Mesothelial cell of epicardium (in vitro differentiated cells): ENCODE results near the gene TMEM94. TPM values are rescaled to one million over a fixed set of nuclear protein-coding genes. Genes with fewer than 3 reads are reported as not detected.

Experiments used
- DNase-seq, 2 experiments: peaks; one replicate each; pipeline ENCODE4 v3.0.0; 2021; ENCODE audit warnings: low spot score in 2 of 2; ENCODE audit not compliant: unreplicated experiment in 2 of 2
- H3K27ac Mint-ChIP-seq: 2 replicates; pipeline ENCODE4 v1.8.0; 2021; ENCODE audit warnings: mixed read lengths
- H3K27me3 Mint-ChIP-seq: 2 replicates; pipeline ENCODE4 v1.8.0; 2021; ENCODE audit warnings: low read depth, mixed read lengths
- H3K36me3 Mint-ChIP-seq: 2 replicates; pipeline ENCODE4 v1.8.0; 2021; ENCODE audit warnings: mixed read lengths
- H3K4me1 Mint-ChIP-seq: 2 replicates; pipeline ENCODE4 v1.8.0; 2021; ENCODE audit warnings: mixed read lengths
- H3K4me3 Mint-ChIP-seq: 2 replicates; pipeline ENCODE4 v1.8.0; 2021; ENCODE audit warnings: mild to moderate bottlenecking, moderate library complexity, mixed read lengths
- H3K9me3 Mint-ChIP-seq: 2 replicates; pipeline ENCODE4 v1.8.0; 2021; ENCODE audit warnings: mixed read lengths
- total RNA-seq: library from RNA; stranded (reverse); gene quantifications from 3 replicates; pipeline ENCODE4 v1.2.1, GENCODE V29; 2021
- TF ChIP-seq, protein P1 (sequence below): fragments of 200-600 bp; sonication (generic); IDR thresholded peaks from one replicate; pipeline ENCODE4 v1.5.0; 2021; ENCODE audit warnings: antibody characterized with exemption; ENCODE audit not compliant: unreplicated experiment

TMEM94 gene
- total RNA-seq, 1 donor from 2014 or later: 126 TPM

DNA sequence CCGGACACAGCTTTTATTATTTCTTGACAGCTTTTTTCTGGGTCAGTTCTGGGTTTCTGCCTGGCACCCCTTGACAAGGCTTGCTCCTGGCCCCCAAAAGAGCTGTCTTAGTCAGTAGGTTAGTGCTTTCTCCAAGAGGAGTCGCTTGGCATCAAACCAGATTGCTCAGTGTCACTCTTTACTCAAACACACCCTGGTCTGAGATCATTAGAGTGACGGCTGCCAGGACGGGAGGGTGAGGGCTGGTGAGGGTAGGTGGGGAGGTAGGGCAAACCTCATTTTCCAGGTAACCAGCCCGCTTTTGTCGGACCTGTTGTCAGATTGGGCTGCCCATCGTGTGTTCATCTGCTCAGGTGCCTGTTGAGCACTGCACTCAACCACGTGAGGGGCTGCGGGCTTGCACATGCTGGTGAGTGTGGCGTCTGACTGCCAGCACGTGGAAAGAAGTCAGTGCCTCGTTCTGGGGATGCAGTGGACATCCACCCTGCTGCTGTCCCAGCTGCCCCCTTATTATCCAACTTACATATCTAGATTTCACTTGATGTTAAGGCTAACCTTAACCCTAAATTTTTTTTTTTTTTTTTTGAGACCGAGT lies 12.4 kb downstream of the TMEM94 start:
- H3K9me3 Mint-ChIP-seq: no peaks in the 10 kb centered on the region
- no peaks in the 10 kb centered on the region for H3K4me1 Mint-ChIP-seq
- H3K27ac Mint-ChIP-seq: no peak overlapping the region
- TF ChIP-seq, protein P1, sequence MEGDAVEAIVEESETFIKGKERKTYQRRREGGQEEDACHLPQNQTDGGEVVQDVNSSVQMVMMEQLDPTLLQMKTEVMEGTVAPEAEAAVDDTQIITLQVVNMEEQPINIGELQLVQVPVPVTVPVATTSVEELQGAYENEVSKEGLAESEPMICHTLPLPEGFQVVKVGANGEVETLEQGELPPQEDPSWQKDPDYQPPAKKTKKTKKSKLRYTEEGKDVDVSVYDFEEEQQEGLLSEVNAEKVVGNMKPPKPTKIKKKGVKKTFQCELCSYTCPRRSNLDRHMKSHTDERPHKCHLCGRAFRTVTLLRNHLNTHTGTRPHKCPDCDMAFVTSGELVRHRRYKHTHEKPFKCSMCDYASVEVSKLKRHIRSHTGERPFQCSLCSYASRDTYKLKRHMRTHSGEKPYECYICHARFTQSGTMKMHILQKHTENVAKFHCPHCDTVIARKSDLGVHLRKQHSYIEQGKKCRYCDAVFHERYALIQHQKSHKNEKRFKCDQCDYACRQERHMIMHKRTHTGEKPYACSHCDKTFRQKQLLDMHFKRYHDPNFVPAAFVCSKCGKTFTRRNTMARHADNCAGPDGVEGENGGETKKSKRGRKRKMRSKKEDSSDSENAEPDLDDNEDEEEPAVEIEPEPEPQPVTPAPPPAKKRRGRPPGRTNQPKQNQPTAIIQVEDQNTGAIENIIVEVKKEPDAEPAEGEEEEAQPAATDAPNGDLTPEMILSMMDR: no peak
- H3K36me3 Mint-ChIP-seq: peaks cover 14% of the 10 kb centered on the region
- no peak for DNase-seq
- H3K4me3 Mint-ChIP-seq: no peak overlapping the region
- no peaks in the 10 kb centered on the region for H3K27me3 Mint-ChIP-seq

DNA sequence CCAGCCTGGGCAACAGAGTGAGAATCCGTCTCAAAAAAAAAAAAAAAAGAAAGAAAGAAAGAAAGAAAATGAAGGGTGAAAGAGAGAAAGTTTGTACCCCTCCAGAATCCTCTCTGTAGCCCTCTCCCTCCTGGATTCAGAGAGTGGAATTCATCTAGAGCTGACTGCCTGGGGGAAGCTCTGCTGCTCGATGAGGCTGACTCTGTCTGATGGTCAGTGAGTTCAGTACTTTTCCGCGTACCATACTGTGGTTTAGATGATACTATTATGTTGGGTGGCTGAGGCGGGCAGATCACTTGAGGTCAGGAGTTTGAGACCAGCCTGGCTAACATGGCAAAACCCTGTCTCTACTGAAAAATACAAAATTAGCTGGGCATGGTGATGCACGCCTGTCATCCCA lies 14.8 kb downstream of the TMEM94 start:
- H3K27me3 Mint-ChIP-seq: no peaks in the 10 kb centered on the region
- TF ChIP-seq, protein P1: no peak
- no peak overlapping the region for H3K27ac Mint-ChIP-seq
- peaks cover 11% of the 10 kb centered on the region for H3K4me1 Mint-ChIP-seq
- no peaks in the 10 kb centered on the region for H3K9me3 Mint-ChIP-seq
- H3K36me3 Mint-ChIP-seq: peaks cover 11% of the 10 kb centered on the region
- no peak for DNase-seq
- H3K4me3 Mint-ChIP-seq: no peak overlapping the region

DNA sequence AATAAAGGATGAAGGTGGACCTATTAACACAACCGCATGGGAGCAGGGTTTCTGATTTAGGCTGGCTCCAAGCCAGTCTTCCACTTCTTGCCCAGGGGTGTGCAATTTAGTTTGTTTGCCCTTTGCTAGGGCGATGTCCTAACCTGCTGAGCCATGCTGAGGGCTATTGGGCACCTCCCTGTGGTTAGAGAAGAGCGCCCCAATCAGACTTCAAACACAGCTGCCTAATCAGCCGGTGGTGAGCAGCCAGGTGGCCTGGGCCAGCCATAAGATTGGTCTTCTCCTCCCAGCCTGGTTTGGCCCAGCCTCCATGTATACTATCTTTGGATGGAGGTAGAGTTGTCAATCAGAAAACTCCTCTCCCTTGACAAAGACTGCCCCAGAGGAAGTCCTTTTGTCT lies 15.7 kb downstream of the TMEM94 start:
- TF ChIP-seq, protein P1: no peak
- no peak overlapping the region for H3K4me3 Mint-ChIP-seq
- peaks cover 20% of the 10 kb centered on the region for H3K4me1 Mint-ChIP-seq
- DNase-seq: no peak
- H3K36me3 Mint-ChIP-seq: peaks cover 9% of the 10 kb centered on the region
- no peaks in the 10 kb centered on the region for H3K9me3 Mint-ChIP-seq
- no peaks in the 10 kb centered on the region for H3K27me3 Mint-ChIP-seq
- no peak overlapping the region for H3K27ac Mint-ChIP-seq

DNA sequence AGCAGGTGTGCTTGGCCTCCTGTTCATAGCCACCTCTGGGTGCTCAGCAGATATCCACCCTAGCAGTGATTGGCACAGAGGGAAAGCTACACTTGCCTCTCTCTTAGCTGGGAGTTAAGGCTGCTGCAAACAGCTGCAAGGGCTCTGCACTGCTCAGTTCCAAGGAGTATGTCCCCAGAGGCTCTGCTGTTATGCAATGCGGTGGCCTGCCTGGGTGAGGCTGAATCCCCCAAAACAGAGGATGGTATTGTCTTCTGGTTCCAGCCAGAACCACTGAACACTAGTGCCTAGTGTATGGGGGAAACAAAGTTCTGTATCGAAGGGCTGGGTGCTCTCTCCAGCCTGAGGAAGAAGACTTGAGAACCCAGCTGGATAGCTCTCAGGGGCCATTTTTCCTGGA lies 16.8 kb downstream of the TMEM94 start:
- H3K4me1 Mint-ChIP-seq: peaks cover 23% of the 10 kb centered on the region
- no peak for DNase-seq
- H3K9me3 Mint-ChIP-seq: no peaks in the 10 kb centered on the region
- no peak overlapping the region for H3K4me3 Mint-ChIP-seq
- H3K36me3 Mint-ChIP-seq: peaks cover 7% of the 10 kb centered on the region
- TF ChIP-seq, protein P1: no peak
- H3K27me3 Mint-ChIP-seq: no peaks in the 10 kb centered on the region
- H3K27ac Mint-ChIP-seq: no peak overlapping the region

- Mint-ChIP-seq H3K27me3 (no peaks in the 10 kb centered on the region), H3K36me3 (peaks cover 7% of the 10 kb centered on the region), H3K4me3 (no peak overlapping the region), H3K9me3 (no peaks in the 10 kb centered on the region), H3K4me1 (peaks cover 30% of the 10 kb centered on the region), H3K27ac (no peak overlapping the region)
- TF ChIP-seq, protein P1: no peak
- no peak for DNase-seq
Observed at GRCh38 chr17:75474736-75475135, 18.3 kb downstream of the TMEM94 start.
